B cell (primary cell): ENCODE results near the gene ANAPC7. TPM values are rescaled to one million over a fixed set of nuclear protein-coding genes. Genes with fewer than 3 reads are reported as not detected.
"Not testable (repeated sequence)": the region's sequence is repeated elsewhere in the genome, so short reads cannot be mapped to it uniquely, and the experiment has no call there.

Experiments
- ATAC-seq: fragments of 200-7000 bp; cut with Tn5 transposase; one replicate; pipeline ENCODE4 v1.10.0; 2021; ENCODE audit warnings: low read depth, mild to moderate bottlenecking, moderate number of reproducible peaks, moderate library complexity
- CTCF ChIA-PET: fragments of 350-600 bp; sonication (Branson Sonifier 250); formaldehyde crosslinking; loops from one replicate; lab custom pipeline; 2021; ENCODE audit warnings: antibody characterized with exemption, inconsistent platforms; lab: Charles Lee
- POLR2A ChIA-PET: fragments of 350-600 bp; sonication (Branson Sonifier 250); formaldehyde crosslinking; loops from one replicate; lab custom pipeline; 2021; ENCODE audit warnings: antibody characterized with exemption; lab: Charles Lee
- DNase-seq: peaks from one replicate; pipeline ENCODE4 v3.0.0; 2013
- H2AFZ ChIP-seq: 2 replicates; pipeline ENCODE4 v1.6.1; 2012; ENCODE audit warnings: mild to moderate bottlenecking, low read depth, low read length; ENCODE audit not compliant: insufficient read depth, poor library complexity, severe bottlenecking
- H3K27ac ChIP-seq, 2 donors: 1 replicate in 1 of 2; 2 replicates in 1 of 2; pipeline ENCODE4 v1.5.1; 2012 to 2013; ENCODE audit warnings: low read length in 2 of 2, mild to moderate bottlenecking in 2 of 2, moderate library complexity in 1 of 2
- H3K27me3 ChIP-seq, 4 experiments: fragments of 200-600 bp in 1 of 4; sonication (generic) in 1 of 4; replicated peaks in 1 of 4; 1 replicate in 2 of 4; 2 replicates in 2 of 4; pipeline versions ENCODE4 v1.6.1 to v1.7.0; 2013 to 2016; ENCODE audit warnings: low read length in 3 of 4, mild to moderate bottlenecking in 2 of 4, mixed read lengths in 1 of 4, moderate library complexity in 1 of 4; ENCODE audit not compliant: insufficient read depth in 4 of 4, control insufficient read depth in 3 of 4; ENCODE audit errors: control extremely low read depth in 1 of 4
- H3K36me3 ChIP-seq, 2 experiments: replicated peaks in 1 of 2; 1 replicate in 1 of 2; 2 replicates in 1 of 2; pipeline versions ENCODE4 v1.6.1 to v1.7.1; 2013; ENCODE audit warnings: low read length in 1 of 2; ENCODE audit not compliant: insufficient read depth in 2 of 2, control insufficient read depth in 1 of 2; ENCODE audit errors: control extremely low read depth in 1 of 2, extremely low read depth in 1 of 2
- H3K4me1 ChIP-seq, 2 donors: fragments of 200-600 bp in 1 of 2; sonication (generic) in 1 of 2; 1 replicate in 1 of 2; 2 replicates in 1 of 2; pipeline versions ENCODE4 v1.5.1 to v1.6.1; 2013 to 2017; ENCODE audit warnings: low read length in 2 of 2; ENCODE audit not compliant: control insufficient read depth in 2 of 2, insufficient read depth in 2 of 2
- H3K4me2 ChIP-seq: replicated peaks from 2 replicates; pipeline ENCODE3; 2012; ENCODE audit warnings: mild to moderate bottlenecking, low read depth, low read length; ENCODE audit not compliant: poor library complexity, severe bottlenecking
- H3K4me3 ChIP-seq, 5 experiments: fragments of 200-600 bp in 1 of 5; sonication (generic) in 1 of 5; 1 replicate in 3 of 5; 2 replicates in 2 of 5; pipeline versions ENCODE4 v1.5.1 to v1.7.0; 2011 to 2016; ENCODE audit warnings: low read length in 4 of 5, mild to moderate bottlenecking in 4 of 5, low read depth in 2 of 5, control low read depth in 1 of 5, moderate library complexity in 1 of 5; ENCODE audit not compliant: insufficient read depth in 1 of 5; ENCODE audit errors: control extremely low read depth in 1 of 5, extremely low read depth in 1 of 5
- H3K79me2 ChIP-seq: fragments of 200-600 bp; sonication (generic); one replicate; pipeline ENCODE4 v1.6.0; 2016; ENCODE audit warnings: low read length; ENCODE audit not compliant: control insufficient read depth, insufficient read depth
- H3K9ac ChIP-seq: fragments of 200-600 bp; sonication (generic); 2 replicates; pipeline ENCODE4 v1.6.1; 2017; ENCODE audit warnings: mild to moderate bottlenecking, low read length, moderate library complexity
- H3K9me3 ChIP-seq, 3 donors: one replicate each; pipeline versions ENCODE4 v1.6.1 to v1.7.1; 2013; ENCODE audit warnings: low read length in 2 of 3; ENCODE audit not compliant: control insufficient read depth in 2 of 3, insufficient read depth in 1 of 3; ENCODE audit errors: control extremely low read depth in 1 of 3
- H4K20me1 ChIP-seq: 2 replicates; pipeline ENCODE4 v1.6.0; 2012; ENCODE audit warnings: mild to moderate bottlenecking, low read length; ENCODE audit not compliant: insufficient read depth, control insufficient read depth, poor library complexity, severe bottlenecking
- H3K27ac Mint-ChIP-seq: one replicate; pipeline ENCODE4 v1.8.0; 2021; ENCODE audit warnings: mixed read lengths
- H3K27me3 Mint-ChIP-seq: one replicate; pipeline ENCODE4 v1.8.0; 2021; ENCODE audit warnings: mixed read lengths
- H3K4me1 Mint-ChIP-seq: one replicate; pipeline ENCODE4 v1.8.0; 2021; ENCODE audit warnings: mixed read lengths
- H3K4me3 Mint-ChIP-seq: one replicate; pipeline ENCODE4 v1.8.0; 2021; ENCODE audit warnings: mixed read lengths
- H3K9me3 Mint-ChIP-seq: one replicate; pipeline ENCODE4 v1.8.0; 2022; ENCODE audit warnings: mixed read lengths; ENCODE audit not compliant: insufficient read depth
- CTCF ChIP-seq: fragments of 200-600 bp; IDR thresholded peaks from one replicate; pipeline ENCODE4 v1.8.0; 2022; ENCODE audit warnings: antibody characterized with exemption, mild to moderate bottlenecking
- EZH2 ChIP-seq: IDR thresholded peaks from 2 replicates; pipeline ENCODE4 v1.6.1; 2012; ENCODE audit warnings: borderline replicate concordance, low read depth, mild to moderate bottlenecking, moderate library complexity, low read length; ENCODE audit not compliant: insufficient read depth, poor library complexity, severe bottlenecking
- WGBS: methylation state at CpG from one replicate; pipeline ENCODE4 v1.1.5; 2013; ENCODE audit warnings: missing lambda C conversion rate; ENCODE audit not compliant: insufficient coverage; 5-methylcytosine and 5-hydroxymethylcytosine counted together
- intact Hi-C: fragments of 100-400 bp; cut with micrococcal nuclease; formaldehyde crosslinking; loops from one replicate; pipeline ENCODE4 v1.10.0; 2022
- polyA plus RNA-seq: library from polyadenylated mRNA; depleted of rRNA; stranded (reverse); fragments of >200 nt; gene quantifications from 2 replicates; pipeline ENCODE4 v1.2.3, GENCODE V29; 2012
- total RNA-seq, 2 donors: library from RNA; stranded (reverse); fragments of 120-200 nt in 1 of 2; gene quantifications; 1 replicate in 1 of 2; 2 replicates in 1 of 2; pipeline versions ENCODE4 v1.2.3 to v1.2.4, GENCODE V29; 2013 to 2022

Gene ANAPC7
- total and polyA plus RNA-seq, 2 donors (not counting 1 experiment from before 2014, with no cell fraction given): 56.9 to 68.4 TPM

- no peak overlapping the region for H2AFZ ChIP-seq
- intact Hi-C loops: no loop called here
- ChIA-PET CTCF (interaction anchor here (1.1 kb wide), 1 partner anchor 52 kb away, joined by 4 read pairs; no protein-coding TSS in a partner anchor), POLR2A (no interaction called here)
- H3K4me3 ChIP-seq: no peak overlapping the region
- Mint-ChIP-seq H3K9me3 (no peaks in the 10 kb centered on the region), H3K27ac (no peak overlapping the region), H3K4me1 (peaks cover 3% of the 10 kb centered on the region), H3K27me3 (no peaks in the 10 kb centered on the region), H3K4me3 (no peak overlapping the region)
- ATAC-seq (no peak), DNase-seq (no peak)
- no peaks in the 10 kb centered on the region for H3K27me3 ChIP-seq
- no peak overlapping the region for H3K9ac ChIP-seq
- H3K4me1 ChIP-seq: no peaks in the 10 kb centered on the region
- no peak overlapping the region for H3K27ac ChIP-seq
- H4K20me1 ChIP-seq: no peaks in the 10 kb centered on the region
- peaks cover 16 to 61% of the 10 kb centered on the region in 2 experiments for H3K36me3 ChIP-seq
- H3K9me3 ChIP-seq: no peaks in the 10 kb centered on the region
- TF ChIP-seq EZH2 (no peak), CTCF (no peak)
- no peak overlapping the region for H3K4me2 ChIP-seq
- no peaks in the 10 kb centered on the region for H3K79me2 ChIP-seq
- WGBS: 83% methylated on average over 2 of the region's 2 CpGs
Observed at GRCh38 chr12:110379631-110380030, 23.9 kb downstream of the ANAPC7 start.

GRCh38 chr12:110379197-110379596 lies 24.3 kb downstream of the ANAPC7 start:
- H4K20me1 ChIP-seq: no peaks in the 10 kb centered on the region
- ATAC-seq (no peak), DNase-seq (no peak)
- H3K4me2 ChIP-seq: no peak overlapping the region
- peaks cover 16 to 64% of the 10 kb centered on the region in 2 experiments for H3K36me3 ChIP-seq
- no peak overlapping the region for H3K9ac ChIP-seq
- H3K4me3 Mint-ChIP-seq: no peak overlapping the region
- WGBS: 100% methylated on average over 2 of the region's 3 CpGs
- no peaks in the 10 kb centered on the region for H3K27me3 ChIP-seq
- no peaks in the 10 kb centered on the region for H3K27me3 Mint-ChIP-seq
- no peak overlapping the region for H3K27ac Mint-ChIP-seq
- no peaks in the 10 kb centered on the region for H3K9me3 ChIP-seq
- TF ChIP-seq CTCF: no peak
- TF ChIP-seq EZH2: no peak
- H3K4me1 ChIP-seq: no peaks in the 10 kb centered on the region
- ChIA-PET POLR2A (interaction anchor here (0.7 kb wide), 1 partner anchor 21 kb away, joined by 5 read pairs; no protein-coding TSS in a partner anchor), CTCF (interaction anchor here (1.1 kb wide), 1 partner anchor 52 kb away, joined by 4 read pairs; no protein-coding TSS in a partner anchor)
- H2AFZ ChIP-seq: no peak overlapping the region
- H3K27ac ChIP-seq: no peak overlapping the region
- H3K9me3 Mint-ChIP-seq: no peaks in the 10 kb centered on the region
- intact Hi-C loops: no loop called here
- no peak overlapping the region for H3K4me3 ChIP-seq
- no peaks in the 10 kb centered on the region for H3K79me2 ChIP-seq
- peaks cover 1% of the 10 kb centered on the region for H3K4me1 Mint-ChIP-seq

- ChIA-PET POLR2A (interaction anchor here (0.7 kb wide), 1 partner anchor 20 kb away, joined by 5 read pairs; no protein-coding TSS in a partner anchor), CTCF (interaction anchor here (0.5 to 0.7 kb wide), 2 partner anchors 59 to 484 kb away, joined by 4 to 5 read pairs; no protein-coding TSS in a partner anchor)
- H3K27ac ChIP-seq, H3K4me1 ChIP-seq, H3K4me3 Mint-ChIP-seq, H3K4me1 Mint-ChIP-seq, ATAC-seq, H3K79me2 ChIP-seq, H3K9me3 Mint-ChIP-seq, DNase-seq, intact Hi-C loops, H2AFZ ChIP-seq, H3K27me3 ChIP-seq, H3K4me3 ChIP-seq, H3K9me3 ChIP-seq, H3K27ac Mint-ChIP-seq, H3K9ac ChIP-seq, H3K27me3 Mint-ChIP-seq, H4K20me1 ChIP-seq, H3K4me2 ChIP-seq: not testable (repeated sequence)
- peaks cover 17 to 73% of the 10 kb centered on the region in 2 experiments for H3K36me3 ChIP-seq
- WGBS: 97% methylated on average over 10 of the region's 17 CpGs
Observed at GRCh38 chr12:110378131-110378790, 25.2 kb downstream of the ANAPC7 start.
